ENCODE results near the gene LGALSL.
"Not testable (repeated sequence)": the region's sequence is repeated elsewhere in the genome, so short reads cannot be mapped to it uniquely, and the experiment has no call there.

LGALSL gene

GRCh38 chr2:64424416-64424987 is 29.5 kb upstream of the LGALSL start:
- H3K9me3 Mint-ChIP-seq = no peaks in the 10 kb centered on the region
- peaks cover under 1% of the 10 kb centered on the region for H3K27me3 Mint-ChIP-seq
- DNase-seq = no peak
- no peak for ATAC-seq
- no peaks in the 10 kb centered on the region for H3K4me1 Mint-ChIP-seq
- no peak overlapping the region for H3K4me3 Mint-ChIP-seq
- H3K27ac Mint-ChIP-seq = no peak overlapping the region
- H3K36me3 Mint-ChIP-seq (ENCODE audit: low read depth) = no peaks in the 10 kb centered on the region

GRCh38 chr2:64426183-64426952 is 27.6 kb upstream of the LGALSL start:
- DNase-seq = no peak
- no peaks in the 10 kb centered on the region for H3K9me3 Mint-ChIP-seq
- peaks cover 10% of the 10 kb centered on the region for H3K27me3 Mint-ChIP-seq
- H3K36me3 Mint-ChIP-seq (ENCODE audit: low read depth) = no peaks in the 10 kb centered on the region
- H3K4me1 Mint-ChIP-seq = no peaks in the 10 kb centered on the region
- no peak overlapping the region for H3K27ac Mint-ChIP-seq
- ATAC-seq = no peak
- no peak overlapping the region for H3K4me3 Mint-ChIP-seq

GRCh38 chr2:64434039-64434657 is 19.8 kb upstream of the LGALSL start:
- Mint-ChIP-seq H3K9me3 (no peaks in the 10 kb centered on the region), H3K27me3 (peaks cover 29% of the 10 kb centered on the region), H3K4me1 (no peaks in the 10 kb centered on the region), H3K27ac (no peak overlapping the region), H3K4me3 (no peak overlapping the region), H3K36me3 (ENCODE audit: low read depth) (no peaks in the 10 kb centered on the region)
- ATAC-seq = no peak
- no peak for DNase-seq

GRCh38 chr2:64437883-64438282 is 16.1 kb upstream of the LGALSL start:
- Mint-ChIP-seq H3K27me3 (peaks cover 23% of the 10 kb centered on the region), H3K4me1 (no peaks in the 10 kb centered on the region), H3K27ac (no peak overlapping the region), H3K9me3 (no peaks in the 10 kb centered on the region), H3K4me3 (no peak overlapping the region), H3K36me3 (ENCODE audit: low read depth) (no peaks in the 10 kb centered on the region)
- ATAC-seq = no peak
- DNase-seq = no peak

GRCh38 chr2:64439194-64439593 is 14.8 kb upstream of the LGALSL start:
- no peaks in the 10 kb centered on the region for H3K4me1 Mint-ChIP-seq
- H3K36me3 Mint-ChIP-seq (ENCODE audit: low read depth) = no peaks in the 10 kb centered on the region
- no peak overlapping the region for H3K4me3 Mint-ChIP-seq
- H3K27ac Mint-ChIP-seq = no peak overlapping the region
- no peak for ATAC-seq
- peaks cover 20% of the 10 kb centered on the region for H3K27me3 Mint-ChIP-seq
- no peak for DNase-seq
- no peaks in the 10 kb centered on the region for H3K9me3 Mint-ChIP-seq

GRCh38 chr2:64440843-64441242 is 13.1 kb upstream of the LGALSL start:
- ATAC-seq (no peak), DNase-seq (no peak)
- H3K27ac Mint-ChIP-seq = no peak overlapping the region
- no peak overlapping the region for H3K4me3 Mint-ChIP-seq
- peaks cover 21% of the 10 kb centered on the region for H3K27me3 Mint-ChIP-seq
- H3K36me3 Mint-ChIP-seq (ENCODE audit: low read depth) = no peaks in the 10 kb centered on the region
- H3K4me1 Mint-ChIP-seq = peaks cover 1% of the 10 kb centered on the region
- H3K9me3 Mint-ChIP-seq = no peaks in the 10 kb centered on the region

GRCh38 chr2:64442277-64442676 is 11.7 kb upstream of the LGALSL start:
- Mint-ChIP-seq H3K27ac (no peak overlapping the region), H3K9me3 (no peaks in the 10 kb centered on the region), H3K4me3 (no peak overlapping the region), H3K36me3 (ENCODE audit: low read depth) (no peaks in the 10 kb centered on the region), H3K27me3 (peaks cover 21% of the 10 kb centered on the region), H3K4me1 (peaks cover 2% of the 10 kb centered on the region)
- no peak for ATAC-seq
- no peak for DNase-seq

- H3K27me3 Mint-ChIP-seq = peaks cover 21% of the 10 kb centered on the region
- H3K4me1 Mint-ChIP-seq = peaks cover 2% of the 10 kb centered on the region
- no peak overlapping the region for H3K27ac Mint-ChIP-seq
- DNase-seq = no peak
- no peaks in the 10 kb centered on the region for H3K36me3 Mint-ChIP-seq (ENCODE audit: low read depth)
- no peak for ATAC-seq
- H3K9me3 Mint-ChIP-seq = no peaks in the 10 kb centered on the region
- H3K4me3 Mint-ChIP-seq = no peak overlapping the region
Measured at GRCh38 chr2:64442801-64443429, 11.0 kb upstream of the LGALSL start.

- not testable (repeated sequence) for H3K4me1 Mint-ChIP-seq; H3K36me3 Mint-ChIP-seq (ENCODE audit: low read depth); H3K4me3 Mint-ChIP-seq; ATAC-seq; H3K9me3 Mint-ChIP-seq; H3K27ac Mint-ChIP-seq; DNase-seq
- H3K27me3 Mint-ChIP-seq = peaks cover 16% of the 10 kb centered on the region
Measured at GRCh38 chr2:64445970-64446369, 8.0 kb upstream of the LGALSL start.

GRCh38 chr2:64447317-64448040 is 6.5 kb upstream of the LGALSL start:
- Mint-ChIP-seq H3K4me3 (no peak overlapping the region), H3K27ac (no peak overlapping the region), H3K9me3 (no peaks in the 10 kb centered on the region), H3K4me1 (peaks cover 2% of the 10 kb centered on the region), H3K36me3 (ENCODE audit: low read depth) (no peaks in the 10 kb centered on the region), H3K27me3 (peaks cover 11% of the 10 kb centered on the region)
- ATAC-seq (no peak), DNase-seq (no peak)

GRCh38 chr2:64448041-64448426 is 5.9 kb upstream of the LGALSL start:
- Mint-ChIP-seq H3K36me3 (ENCODE audit: low read depth) (no peaks in the 10 kb centered on the region), H3K27ac (no peak overlapping the region), H3K4me3 (no peak overlapping the region), H3K4me1 (peaks cover 2% of the 10 kb centered on the region), H3K9me3 (no peaks in the 10 kb centered on the region), H3K27me3 (peaks cover 10% of the 10 kb centered on the region)
- DNase-seq (no peak), ATAC-seq (no peak)

GRCh38 chr2:64451051-64451450 is 2.9 kb upstream of the LGALSL start:
- ATAC-seq = no peak
- Mint-ChIP-seq H3K9me3 (no peaks in the 10 kb centered on the region), H3K27me3 (peaks cover 10% of the 10 kb centered on the region), H3K4me3 (no peak overlapping the region), H3K27ac (no peak overlapping the region), H3K36me3 (ENCODE audit: low read depth) (no peaks in the 10 kb centered on the region), H3K4me1 (peaks cover 13% of the 10 kb centered on the region)
- DNase-seq = no peak

GRCh38 chr2:64454386-64455332 is 697 bp downstream of the LGALSL start:
- DNase-seq = no peak
- H3K27ac Mint-ChIP-seq = peak overlapping the region; percentile 46

More at GRCh38 chr2:64454386-64455332, 697 bp downstream of the LGALSL start:
- H3K4me3 Mint-ChIP-seq = peak overlapping the region; percentile 75
- H3K27me3 Mint-ChIP-seq = peaks cover 8% of the 10 kb centered on the region
- no peaks in the 10 kb centered on the region for H3K36me3 Mint-ChIP-seq (ENCODE audit: low read depth)
- peaks cover 13% of the 10 kb centered on the region for H3K4me1 Mint-ChIP-seq
- no peaks in the 10 kb centered on the region for H3K9me3 Mint-ChIP-seq
- ATAC-seq = peak; percentile 71
